Right cardiac atrium (tissue), 5 donors: Measurements from ENCODE around the gene PGPEP1. TPM values are rescaled to one million over a fixed set of nuclear protein-coding genes. Genes with fewer than 3 reads are reported as not detected.

Experiments used
- ATAC-seq, 2 donors: fragments of 200-7000 bp; cut with Tn5 transposase; one replicate each; pipeline versions ENCODE4 v1.8.0 to v1.9.1; 2020; ENCODE audit warnings: moderate library complexity in 2 of 2, mild to moderate bottlenecking in 1 of 2
- DNase-seq, 3 donors: peaks; one replicate each; pipeline ENCODE4 v3.0.0-alpha.2; 2020
- H3K27ac ChIP-seq: one replicate; pipeline ENCODE4 v1.5.1; 2013; ENCODE audit warnings: mild to moderate bottlenecking, low read length, control low read depth, moderate library complexity
- H3K27me3 ChIP-seq: one replicate; pipeline ENCODE4 v1.6.1; 2013; ENCODE audit not compliant: control insufficient read depth, insufficient read depth
- H3K4me1 ChIP-seq: one replicate; pipeline ENCODE4 v1.6.1; 2013; ENCODE audit warnings: low read length; ENCODE audit not compliant: control insufficient read depth, insufficient read depth
- H3K4me3 ChIP-seq: one replicate; pipeline ENCODE4 v1.5.1; 2013; ENCODE audit warnings: low read length, control low read depth
- H3K9me3 ChIP-seq: one replicate; pipeline ENCODE4 v1.6.1; 2013; ENCODE audit warnings: low read length; ENCODE audit not compliant: control insufficient read depth
- WGBS: extraction: QIAGEN DNeasy Blood & Tissue Kit; methylation state at CpG from one replicate; pipeline ENCODE4 v1.1.7; 2013; 5-methylcytosine and 5-hydroxymethylcytosine counted together
- intact Hi-C, 4 donors: fragments of 100-400 bp; cut with DNase I; formaldehyde crosslinking; loops; one replicate each; pipeline versions ENCODE4 v1.11.0 to v1.14.0; 2022 to 2023
- polyA plus RNA-seq: library from polyadenylated mRNA; stranded (reverse); fragments of 200-250 nt; gene quantifications from one replicate; pipeline ENCODE4 v1.2.3, GENCODE V29; 2013
- total RNA-seq, 4 donors: library from RNA; stranded (reverse); fragmentation: NEBNext Ultra II Directional; extraction: Animal tissue kit (Norgen Biotek cat#: 25700); gene quantifications; one replicate each; pipeline ENCODE4 v1.2.1, GENCODE V29; 2021
- donor health status: healthy with polysubstance abuse.
- donor health status: DM: no; HTN: yes; CAD: no.
- donor health status: DM: no; HTN: no; CAD: no.
- donor health status: DM: no; HTN: yes; CAD: no; lungs with severe emphysema.
- donor health status: DM: yes; HTN: yes; CAD: no.

Gene PGPEP1
- total and polyA plus RNA-seq, 5 donors = 17.4 to 42.0 (median 34.5) TPM

DNA sequence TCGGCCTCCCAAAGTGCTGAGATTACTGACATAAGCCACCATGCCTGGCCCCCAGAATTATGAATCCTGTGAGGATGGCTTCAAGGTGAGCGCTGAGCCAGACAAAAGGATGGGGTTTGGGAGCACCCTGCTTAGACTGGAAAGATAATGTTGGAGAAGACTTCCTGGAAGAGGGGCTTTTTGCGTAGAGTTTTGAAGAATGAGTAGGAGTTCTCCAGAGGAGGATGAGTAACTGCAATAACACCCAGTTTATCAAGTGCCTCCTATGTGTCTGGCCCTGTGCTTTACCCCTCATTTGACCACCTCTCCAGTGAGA, 44.9 kb downstream of the PGPEP1 start:
- peaks cover under 1% of the 10 kb centered on the region for H3K4me1 ChIP-seq
- 91% methylated on average over 3 of the region's 3 CpGs for WGBS
- intact Hi-C loops = no loop called here
- no peaks in the 10 kb centered on the region for H3K9me3 ChIP-seq
- no peak for DNase-seq
- ATAC-seq = no peak
- no peak overlapping the region for H3K27ac ChIP-seq
- no peaks in the 10 kb centered on the region for H3K27me3 ChIP-seq
- H3K4me3 ChIP-seq = no peak overlapping the region

DNA sequence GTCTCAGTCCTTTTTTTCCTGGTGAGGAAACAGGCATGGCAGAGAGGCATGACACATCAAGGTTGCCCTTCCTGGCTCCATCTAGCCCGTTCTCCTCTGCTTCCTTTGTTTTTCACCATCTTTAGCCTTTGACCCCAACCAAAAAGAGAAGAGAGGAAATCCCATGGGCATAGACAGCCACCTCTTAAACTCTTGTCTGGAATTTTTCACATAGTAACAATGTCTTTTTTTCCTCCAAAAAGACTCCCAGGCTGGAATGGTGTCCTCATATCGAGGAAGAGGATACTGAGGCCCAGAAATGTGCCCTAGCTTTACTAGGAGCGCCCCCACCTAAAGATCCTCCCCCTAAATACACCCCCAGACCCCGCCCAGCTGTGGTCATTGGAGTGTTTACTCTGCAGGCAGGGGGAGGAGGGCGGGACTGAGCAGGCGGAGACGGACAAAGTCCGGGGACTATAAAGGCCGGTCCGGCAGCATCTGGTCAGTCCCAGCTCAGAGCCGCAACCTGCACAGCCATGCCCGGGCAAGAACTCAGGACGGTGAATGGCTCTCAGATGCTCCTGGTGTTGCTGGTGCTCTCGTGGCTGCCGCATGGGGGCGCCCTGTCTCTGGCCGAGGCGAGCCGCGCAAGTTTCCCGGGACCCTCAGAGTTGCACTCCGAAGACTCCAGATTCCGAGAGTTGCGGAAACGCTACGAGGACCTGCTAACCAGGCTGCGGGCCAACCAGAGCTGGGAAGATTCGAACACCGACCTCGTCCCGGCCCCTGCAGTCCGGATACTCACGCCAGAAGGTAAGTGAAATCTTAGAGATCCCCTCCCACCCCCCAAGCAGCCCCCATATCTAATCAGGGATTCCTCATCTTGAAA, 45.5 kb downstream of the PGPEP1 start, which contains the start of gene GDF15:
TSS of gene GDF15 (plus strand) at position 484 of the 868 bp plus-strand sequence. CDS start at position 516, 32 bp downstream.
- 41% methylated on average over 33 of the region's 33 CpGs for WGBS
- H3K9me3 ChIP-seq = no peaks in the 10 kb centered on the region
- no peak within 1 kb of the TSS for H3K4me3 ChIP-seq
- no peaks in the 10 kb centered on the region for H3K4me1 ChIP-seq
- DNase-seq (peak; percentile 52 to 78 (median 71)), ATAC-seq (peak; percentile 44 to 45)
- no peaks in the 10 kb centered on the region for H3K27me3 ChIP-seq
- intact Hi-C loops = no loop called here
- H3K27ac ChIP-seq = no peak within 1 kb of the TSS

DNA sequence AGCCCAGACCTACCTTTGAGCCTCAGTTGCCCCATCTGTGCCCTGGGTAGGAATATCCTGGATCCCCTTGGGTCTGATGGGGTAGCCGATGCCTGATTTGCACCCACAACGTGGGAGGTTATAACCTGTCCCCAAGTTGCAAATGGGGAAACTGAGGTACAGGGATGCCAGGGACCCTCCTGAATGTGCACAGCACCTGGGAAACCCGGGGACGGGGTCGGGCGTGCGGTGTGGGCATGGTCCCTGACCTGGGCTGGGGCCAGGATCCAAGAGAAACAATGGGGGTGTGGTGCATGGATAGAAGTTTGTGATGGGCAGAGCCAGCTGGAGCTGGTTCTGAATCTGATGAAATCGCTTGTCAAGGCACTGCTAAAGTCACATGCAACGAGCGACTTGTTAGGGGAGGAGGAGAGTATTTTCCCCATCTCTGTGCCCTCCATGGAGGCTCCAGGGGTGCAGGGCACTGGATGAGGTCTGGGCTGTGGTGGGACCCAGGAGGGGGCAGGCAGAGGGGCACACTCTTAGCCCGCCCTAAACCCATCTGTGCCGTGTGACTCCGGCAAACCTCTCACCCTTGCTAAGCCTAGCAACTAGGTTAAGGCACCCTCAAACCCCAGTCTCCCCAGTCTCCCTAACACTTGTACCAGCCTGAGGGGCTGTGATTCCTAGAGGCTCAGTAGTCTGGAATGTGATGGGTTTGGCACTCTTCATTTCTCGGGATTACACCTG, 46.3 kb downstream of the PGPEP1 start:
- H3K27ac ChIP-seq = no peak overlapping the region
- no peaks in the 10 kb centered on the region for H3K4me1 ChIP-seq
- 84% methylated on average over 14 of the region's 14 CpGs for WGBS
- H3K27me3 ChIP-seq = no peaks in the 10 kb centered on the region
- no peak overlapping the region for H3K4me3 ChIP-seq
- H3K9me3 ChIP-seq = no peaks in the 10 kb centered on the region
- ATAC-seq = no peak
- DNase-seq = no peak
- intact Hi-C loops = no loop called here

DNA sequence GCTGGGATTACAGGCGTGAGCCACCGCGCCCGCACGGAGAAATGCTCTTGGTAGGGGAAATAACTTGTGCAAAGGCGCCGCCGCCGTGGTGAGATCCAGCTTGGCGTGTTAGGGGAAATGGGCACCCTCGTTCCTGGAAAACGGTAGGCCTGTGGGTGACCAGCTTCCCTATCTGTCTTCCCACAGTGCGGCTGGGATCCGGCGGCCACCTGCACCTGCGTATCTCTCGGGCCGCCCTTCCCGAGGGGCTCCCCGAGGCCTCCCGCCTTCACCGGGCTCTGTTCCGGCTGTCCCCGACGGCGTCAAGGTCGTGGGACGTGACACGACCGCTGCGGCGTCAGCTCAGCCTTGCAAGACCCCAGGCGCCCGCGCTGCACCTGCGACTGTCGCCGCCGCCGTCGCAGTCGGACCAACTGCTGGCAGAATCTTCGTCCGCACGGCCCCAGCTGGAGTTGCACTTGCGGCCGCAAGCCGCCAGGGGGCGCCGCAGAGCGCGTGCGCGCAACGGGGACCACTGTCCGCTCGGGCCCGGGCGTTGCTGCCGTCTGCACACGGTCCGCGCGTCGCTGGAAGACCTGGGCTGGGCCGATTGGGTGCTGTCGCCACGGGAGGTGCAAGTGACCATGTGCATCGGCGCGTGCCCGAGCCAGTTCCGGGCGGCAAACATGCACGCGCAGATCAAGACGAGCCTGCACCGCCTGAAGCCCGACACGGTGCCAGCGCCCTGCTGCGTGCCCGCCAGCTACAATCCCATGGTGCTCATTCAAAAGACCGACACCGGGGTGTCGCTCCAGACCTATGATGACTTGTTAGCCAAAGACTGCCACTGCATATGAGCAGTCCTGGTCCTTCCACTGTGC, 47.9 kb downstream of the PGPEP1 start:
- H3K27ac ChIP-seq = no peak overlapping the region
- WGBS = 7% methylated on average over 86 of the region's 86 CpGs
- no peaks in the 10 kb centered on the region for H3K4me1 ChIP-seq
- no peaks in the 10 kb centered on the region for H3K27me3 ChIP-seq
- no peak overlapping the region for H3K4me3 ChIP-seq
- intact Hi-C loops = no loop called here
- H3K9me3 ChIP-seq = no peaks in the 10 kb centered on the region
- ATAC-seq (peak; percentile 90), DNase-seq (peak; percentile 81 to 94 (median 94))

DNA sequence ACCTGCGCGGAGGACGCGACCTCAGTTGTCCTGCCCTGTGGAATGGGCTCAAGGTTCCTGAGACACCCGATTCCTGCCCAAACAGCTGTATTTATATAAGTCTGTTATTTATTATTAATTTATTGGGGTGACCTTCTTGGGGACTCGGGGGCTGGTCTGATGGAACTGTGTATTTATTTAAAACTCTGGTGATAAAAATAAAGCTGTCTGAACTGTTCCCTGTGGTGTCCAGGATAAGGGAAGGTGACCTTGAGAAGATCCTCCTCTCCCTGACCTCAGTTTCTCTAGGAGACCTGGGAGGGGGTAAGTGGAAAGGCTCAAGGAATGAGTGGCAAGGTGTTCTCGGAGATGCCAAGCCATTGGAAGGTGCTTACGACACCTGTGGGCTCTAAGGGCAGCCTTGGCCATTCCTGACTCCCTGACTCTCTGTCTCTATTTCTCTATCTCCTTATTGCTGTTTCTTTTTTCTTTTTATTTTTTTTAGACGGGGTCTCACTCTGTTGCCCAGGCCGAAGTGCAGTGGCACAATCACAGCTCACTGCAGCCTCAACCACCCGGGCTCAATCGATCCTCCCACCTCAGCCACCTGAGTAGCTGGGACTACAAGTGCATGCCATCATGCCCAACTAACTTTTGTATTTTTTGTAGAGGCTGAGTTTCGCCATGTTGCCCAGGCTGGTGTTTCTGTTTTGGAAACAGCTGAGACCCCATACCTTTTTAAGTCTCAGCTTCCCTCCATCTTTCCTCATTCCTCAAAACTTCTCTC, 48.7 kb downstream of the PGPEP1 start:
- no peak for DNase-seq
- intact Hi-C loops = no loop called here
- H3K4me3 ChIP-seq = no peak overlapping the region
- no peak overlapping the region for H3K27ac ChIP-seq
- ATAC-seq = no peak
- no peaks in the 10 kb centered on the region for H3K27me3 ChIP-seq
- H3K9me3 ChIP-seq = no peaks in the 10 kb centered on the region
- H3K4me1 ChIP-seq = no peaks in the 10 kb centered on the region
- 82% methylated on average over 13 of the region's 13 CpGs for WGBS

DNA sequence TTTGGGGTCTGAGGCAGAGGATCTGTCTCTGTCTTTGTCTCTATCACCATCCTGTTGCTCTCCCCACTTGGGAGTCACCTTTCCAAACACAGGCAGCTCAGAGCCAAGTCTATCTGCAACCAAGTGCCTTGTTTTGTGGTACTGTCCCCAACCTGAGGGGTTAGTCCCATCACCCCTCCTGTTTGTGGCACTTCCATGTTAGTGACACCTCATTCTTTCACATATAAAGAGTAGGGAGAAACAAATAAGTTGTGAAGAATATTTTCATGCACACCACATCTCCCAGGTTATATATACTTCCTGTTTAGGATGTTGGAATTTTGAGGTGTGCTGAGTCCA, 49.3 kb downstream of the PGPEP1 start:
- Histone ChIP-seq H3K4me3 (no peak overlapping the region), H3K27ac (no peak overlapping the region), H3K27me3 (no peaks in the 10 kb centered on the region), H3K4me1 (no peaks in the 10 kb centered on the region), H3K9me3 (no peaks in the 10 kb centered on the region)
- ATAC-seq (no peak), DNase-seq (no peak)
- intact Hi-C loops = loop anchor here in 1 of 4 donors (10.0 kb wide), 1 partner anchor 115 kb away; the partner anchor contains the start of gene IQCN

DNA sequence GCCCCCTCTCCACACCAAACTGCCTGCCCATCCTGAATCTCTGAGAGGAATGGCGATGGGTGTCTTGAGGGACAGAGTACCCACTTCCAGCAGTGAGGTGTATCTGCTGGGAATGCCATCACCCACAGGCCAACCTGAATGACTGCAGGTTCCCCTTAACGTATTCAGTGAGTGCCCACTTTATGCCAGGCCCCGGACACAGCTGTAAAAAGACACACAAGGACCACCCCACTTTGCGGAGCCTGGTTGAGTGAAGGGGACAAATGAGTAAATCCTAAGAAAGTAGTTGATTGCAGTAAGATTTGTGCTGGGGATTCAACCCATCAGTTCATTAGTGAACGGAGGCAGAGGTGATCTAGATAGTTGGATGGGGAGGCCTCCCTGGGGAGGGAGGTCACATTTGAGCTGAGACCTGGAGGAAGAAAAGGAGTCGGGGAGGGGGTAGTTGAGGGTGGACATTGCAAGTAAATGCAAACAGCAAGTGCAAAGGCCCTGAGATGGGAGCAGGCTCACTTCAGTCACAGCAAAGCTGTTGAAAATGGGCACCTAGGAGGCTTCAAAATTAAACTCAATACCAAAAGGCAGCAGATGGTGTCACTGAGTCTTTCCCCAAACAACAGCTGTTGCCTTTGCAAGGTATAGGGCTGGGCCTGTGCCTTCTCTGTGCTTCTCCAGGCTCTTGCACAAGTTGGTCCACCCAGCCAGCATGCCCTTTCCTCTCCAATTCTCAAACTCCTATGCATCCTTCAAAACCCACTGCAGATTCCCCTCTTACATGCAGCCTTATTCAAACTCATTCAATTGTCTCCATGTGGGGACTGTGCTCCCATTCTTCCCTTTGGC, 49.9 kb downstream of the PGPEP1 start:
- no peaks in the 10 kb centered on the region for H3K4me1 ChIP-seq
- no peak for DNase-seq
- WGBS = 84% methylated on average over 6 of the region's 6 CpGs
- H3K27ac ChIP-seq = no peak overlapping the region
- H3K4me3 ChIP-seq = no peak overlapping the region
- no peaks in the 10 kb centered on the region for H3K27me3 ChIP-seq
- H3K9me3 ChIP-seq = no peaks in the 10 kb centered on the region
- ATAC-seq = no peak
- intact Hi-C loops = loop anchor here in 1 of 4 donors (10.0 kb wide), 1 partner anchor 115 kb away; the partner anchor contains the start of gene IQCN

DNA sequence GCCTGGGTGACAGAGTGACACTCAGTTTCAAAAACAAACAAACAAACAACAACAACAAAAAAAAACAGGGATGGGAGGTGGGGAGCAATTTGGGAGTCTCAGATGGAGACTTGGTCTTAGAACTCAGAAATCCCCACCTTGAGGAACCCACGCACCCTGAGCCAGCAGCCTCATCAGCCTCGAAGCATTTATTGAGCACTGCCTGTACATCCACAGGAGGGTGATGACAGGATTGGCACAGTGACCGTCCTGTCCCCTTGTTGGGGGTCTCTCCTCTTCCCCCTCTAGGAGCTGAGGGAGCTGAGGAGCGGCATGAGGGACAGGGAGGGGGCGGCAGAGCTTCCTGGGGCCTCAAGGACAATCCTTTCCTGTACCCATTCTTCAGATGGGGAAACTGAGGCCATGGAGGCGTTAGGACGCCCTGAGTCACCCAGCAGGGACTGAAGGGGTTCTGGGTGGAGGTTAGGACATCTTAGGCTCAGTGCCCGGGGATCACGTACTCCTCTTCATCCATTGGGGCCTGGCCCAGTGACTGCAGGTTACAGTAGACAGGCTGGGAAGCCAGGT, 51.2 kb downstream of the PGPEP1 start:
- WGBS = 76% methylated on average over 9 of the region's 9 CpGs

DNA sequence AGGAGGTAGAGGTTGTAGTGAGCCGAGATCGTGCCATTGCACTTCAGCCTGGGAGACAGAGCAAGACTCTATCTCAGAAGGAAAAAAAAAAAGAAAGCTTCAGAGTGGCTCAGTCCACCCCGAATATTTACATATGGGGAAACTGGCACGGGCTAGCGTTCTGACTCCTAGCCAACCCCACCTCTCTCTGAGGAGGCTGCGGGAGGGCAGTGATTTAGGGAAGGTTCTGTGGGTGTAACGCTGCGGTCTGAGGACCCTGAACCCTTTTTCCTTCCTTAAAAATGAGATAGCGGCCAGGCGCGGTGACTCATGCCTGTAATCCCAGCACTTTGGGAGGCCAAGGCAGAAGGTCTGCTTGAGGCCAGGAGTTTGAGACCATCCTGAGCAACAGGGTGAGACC, 52.0 kb downstream of the PGPEP1 start:
- H3K9me3 ChIP-seq = no peaks in the 10 kb centered on the region
- 59% methylated on average over 11 of the region's 11 CpGs for WGBS
- intact Hi-C loops = loop anchor here in 1 of 4 donors (10.0 kb wide), 1 partner anchor 118 kb away; the partner anchor contains the start of gene IQCN
- ATAC-seq (peak; percentile 28 to 47), DNase-seq (peak; percentile 54 to 80 (median 75))
- H3K27ac ChIP-seq = no peak overlapping the region
- no peak overlapping the region for H3K4me3 ChIP-seq
- H3K27me3 ChIP-seq = no peaks in the 10 kb centered on the region
- no peaks in the 10 kb centered on the region for H3K4me1 ChIP-seq

More for the DNA sequence above, 51.2 kb downstream of the PGPEP1 start:
- Histone ChIP-seq H3K27me3 (no peaks in the 10 kb centered on the region), H3K27ac (no peak overlapping the region), H3K9me3 (no peaks in the 10 kb centered on the region), H3K4me1 (no peaks in the 10 kb centered on the region), H3K4me3 (no peak overlapping the region)
- intact Hi-C loops = loop anchor here in 1 of 4 donors (10.0 kb wide), 1 partner anchor 117 kb away; the partner anchor contains the start of gene IQCN
- ATAC-seq (no peak), DNase-seq (no peak)
